Measurements from ENCODE around the gene NPLOC4.

The NPLOC4 gene

DNA sequence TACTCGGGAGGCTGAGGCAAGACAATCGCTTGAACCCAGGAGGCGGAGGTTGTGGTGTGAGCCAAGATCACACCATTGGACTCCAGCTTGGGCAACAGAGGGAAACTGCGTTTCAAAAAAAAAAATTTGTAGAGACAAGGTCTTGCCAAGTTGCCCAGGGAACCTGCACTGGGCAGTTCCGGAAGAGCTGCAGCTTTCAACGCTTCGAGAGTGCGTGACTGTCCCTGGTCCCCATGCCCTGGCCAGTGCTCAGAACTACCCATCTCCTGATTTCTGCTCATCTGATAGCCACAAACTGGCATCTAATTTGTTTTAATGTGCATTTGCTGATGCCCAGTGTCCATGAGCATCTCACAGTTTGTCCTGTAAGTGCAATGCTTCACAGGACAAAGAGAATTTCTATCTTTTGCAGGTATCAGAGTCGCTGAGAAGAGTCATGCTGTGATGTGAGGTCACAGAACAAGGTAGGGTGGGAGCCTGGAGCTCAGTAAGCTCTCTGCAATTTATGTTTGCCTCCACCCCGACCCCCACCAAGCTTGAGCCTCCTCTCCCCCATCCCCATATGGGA, 128.2 kb downstream of the NPLOC4 start (continued):
- TF ChIP-seq ZNF624 (tag by site-specific recombination; IDR thresholded peaks at IDR 0.05) (no peak), ZNF48 (tag by site-specific recombination; IDR thresholded peaks at IDR 0.05) (no peak)
- TF ChIP-seq, protein P1, sequence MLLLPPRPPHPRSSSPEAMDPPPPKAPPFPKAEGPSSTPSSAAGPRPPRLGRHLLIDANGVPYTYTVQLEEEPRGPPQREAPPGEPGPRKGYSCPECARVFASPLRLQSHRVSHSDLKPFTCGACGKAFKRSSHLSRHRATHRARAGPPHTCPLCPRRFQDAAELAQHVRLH (tag by site-specific recombination; IDR thresholded peaks at IDR 0.05) = no peak

Data from HEK293 (cell line).